Measurements from ENCODE around the gene GPR84. TPM values are rescaled to one million over a fixed set of nuclear protein-coding genes. Genes with fewer than 3 reads are reported as not detected.

GPR84 gene
- total and polyA plus RNA-seq, 9 of the 15 experiments (the other 6 are each of a cell fraction or from before 2014, with no cell fraction given): 0.07 to 0.18 (median 0.11) TPM; not detected in 5

DNA sequence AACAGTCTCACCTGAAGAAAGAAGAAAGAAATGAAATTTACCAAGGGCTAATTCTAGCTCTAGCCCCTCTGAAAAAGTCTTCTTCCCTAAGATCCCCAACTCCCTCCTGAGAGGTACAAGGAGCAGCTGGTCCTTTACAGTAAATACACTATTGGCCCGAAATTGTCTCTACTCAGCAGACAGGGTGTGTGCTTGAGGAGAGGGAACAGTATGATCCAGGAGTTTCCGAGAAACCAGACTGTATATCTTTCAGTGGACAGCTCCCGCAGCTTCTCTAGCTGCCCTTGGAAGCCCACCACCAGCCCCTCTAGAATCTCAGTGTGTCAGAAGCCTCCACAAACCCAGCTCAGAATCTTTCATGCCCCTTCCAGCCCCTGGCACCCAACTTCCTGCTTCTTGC, 8.1 kb downstream of the GPR84 start (continued):
- TF ChIP-seq, protein P1, sequence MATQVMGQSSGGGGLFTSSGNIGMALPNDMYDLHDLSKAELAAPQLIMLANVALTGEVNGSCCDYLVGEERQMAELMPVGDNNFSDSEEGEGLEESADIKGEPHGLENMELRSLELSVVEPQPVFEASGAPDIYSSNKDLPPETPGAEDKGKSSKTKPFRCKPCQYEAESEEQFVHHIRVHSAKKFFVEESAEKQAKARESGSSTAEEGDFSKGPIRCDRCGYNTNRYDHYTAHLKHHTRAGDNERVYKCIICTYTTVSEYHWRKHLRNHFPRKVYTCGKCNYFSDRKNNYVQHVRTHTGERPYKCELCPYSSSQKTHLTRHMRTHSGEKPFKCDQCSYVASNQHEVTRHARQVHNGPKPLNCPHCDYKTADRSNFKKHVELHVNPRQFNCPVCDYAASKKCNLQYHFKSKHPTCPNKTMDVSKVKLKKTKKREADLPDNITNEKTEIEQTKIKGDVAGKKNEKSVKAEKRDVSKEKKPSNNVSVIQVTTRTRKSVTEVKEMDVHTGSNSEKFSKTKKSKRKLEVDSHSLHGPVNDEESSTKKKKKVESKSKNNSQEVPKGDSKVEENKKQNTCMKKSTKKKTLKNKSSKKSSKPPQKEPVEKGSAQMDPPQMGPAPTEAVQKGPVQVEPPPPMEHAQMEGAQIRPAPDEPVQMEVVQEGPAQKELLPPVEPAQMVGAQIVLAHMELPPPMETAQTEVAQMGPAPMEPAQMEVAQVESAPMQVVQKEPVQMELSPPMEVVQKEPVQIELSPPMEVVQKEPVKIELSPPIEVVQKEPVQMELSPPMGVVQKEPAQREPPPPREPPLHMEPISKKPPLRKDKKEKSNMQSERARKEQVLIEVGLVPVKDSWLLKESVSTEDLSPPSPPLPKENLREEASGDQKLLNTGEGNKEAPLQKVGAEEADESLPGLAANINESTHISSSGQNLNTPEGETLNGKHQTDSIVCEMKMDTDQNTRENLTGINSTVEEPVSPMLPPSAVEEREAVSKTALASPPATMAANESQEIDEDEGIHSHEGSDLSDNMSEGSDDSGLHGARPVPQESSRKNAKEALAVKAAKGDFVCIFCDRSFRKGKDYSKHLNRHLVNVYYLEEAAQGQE (IDR thresholded peaks at IDR 0.05; ENCODE audit: borderline replicate concordance): peak; percentile 30; the same call in 1 of the 2 replicates
- TF ChIP-seq, protein P1 (CRISPR knock-in tag; IDR thresholded peaks at IDR 0.05; ENCODE audit: low read depth): no peak
- 0 out of 2 replicates have a peak, but pooled peaks have one; percentile 22 for TF ChIP-seq SMAD4 (CRISPR knock-in tag; conservative IDR thresholded peaks at IDR 0.05)
- no peak for TF ChIP-seq POU5F1 (IDR thresholded peaks at IDR 0.05; ENCODE audit: borderline replicate concordance, low read depth, low read length, partially characterized antibody)
- no peak for TF ChIP-seq SAFB2 (IDR thresholded peaks at IDR 0.05; ENCODE audit: borderline replicate concordance, low read depth, low read length, severe bottlenecking)
- peak; percentile 64 for TF ChIP-seq MEIS2 (IDR thresholded peaks at IDR 0.05; ENCODE audit: partially characterized antibody)
- no peak for TF ChIP-seq ZNF175 (CRISPR knock-in tag; IDR thresholded peaks at IDR 0.05; ENCODE audit: low read depth)
- TF ChIP-seq, protein P2, sequence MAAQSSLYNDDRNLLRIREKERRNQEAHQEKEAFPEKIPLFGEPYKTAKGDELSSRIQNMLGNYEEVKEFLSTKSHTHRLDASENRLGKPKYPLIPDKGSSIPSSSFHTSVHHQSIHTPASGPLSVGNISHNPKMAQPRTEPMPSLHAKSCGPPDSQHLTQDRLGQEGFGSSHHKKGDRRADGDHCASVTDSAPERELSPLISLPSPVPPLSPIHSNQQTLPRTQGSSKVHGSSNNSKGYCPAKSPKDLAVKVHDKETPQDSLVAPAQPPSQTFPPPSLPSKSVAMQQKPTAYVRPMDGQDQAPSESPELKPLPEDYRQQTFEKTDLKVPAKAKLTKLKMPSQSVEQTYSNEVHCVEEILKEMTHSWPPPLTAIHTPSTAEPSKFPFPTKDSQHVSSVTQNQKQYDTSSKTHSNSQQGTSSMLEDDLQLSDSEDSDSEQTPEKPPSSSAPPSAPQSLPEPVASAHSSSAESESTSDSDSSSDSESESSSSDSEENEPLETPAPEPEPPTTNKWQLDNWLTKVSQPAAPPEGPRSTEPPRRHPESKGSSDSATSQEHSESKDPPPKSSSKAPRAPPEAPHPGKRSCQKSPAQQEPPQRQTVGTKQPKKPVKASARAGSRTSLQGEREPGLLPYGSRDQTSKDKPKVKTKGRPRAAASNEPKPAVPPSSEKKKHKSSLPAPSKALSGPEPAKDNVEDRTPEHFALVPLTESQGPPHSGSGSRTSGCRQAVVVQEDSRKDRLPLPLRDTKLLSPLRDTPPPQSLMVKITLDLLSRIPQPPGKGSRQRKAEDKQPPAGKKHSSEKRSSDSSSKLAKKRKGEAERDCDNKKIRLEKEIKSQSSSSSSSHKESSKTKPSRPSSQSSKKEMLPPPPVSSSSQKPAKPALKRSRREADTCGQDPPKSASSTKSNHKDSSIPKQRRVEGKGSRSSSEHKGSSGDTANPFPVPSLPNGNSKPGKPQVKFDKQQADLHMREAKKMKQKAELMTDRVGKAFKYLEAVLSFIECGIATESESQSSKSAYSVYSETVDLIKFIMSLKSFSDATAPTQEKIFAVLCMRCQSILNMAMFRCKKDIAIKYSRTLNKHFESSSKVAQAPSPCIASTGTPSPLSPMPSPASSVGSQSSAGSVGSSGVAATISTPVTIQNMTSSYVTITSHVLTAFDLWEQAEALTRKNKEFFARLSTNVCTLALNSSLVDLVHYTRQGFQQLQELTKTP (IDR thresholded peaks at IDR 0.05; ENCODE audit: low read depth in 1 of 2, partially characterized antibody in 2 of 2): peak in 1 of 2 experiments; percentile 82
- no peak for TF ChIP-seq CEBPB (tag; IDR thresholded peaks at IDR 0.05)
- TF ChIP-seq TAF15 (IDR thresholded peaks at IDR 0.05; ENCODE audit: low read depth, low read length): no peak
- TF ChIP-seq NCOR1 (IDR thresholded peaks at IDR 0.05): no peak

Data from K562 (cell line).